Endodermal cell (in vitro differentiated cells): Measurements from ENCODE around the gene APBA2. TPM values are rescaled to one million over a fixed set of nuclear protein-coding genes. Genes with fewer than 3 reads are reported as not detected.

ENCODE experiments used
- DNase-seq: peaks from one replicate; pipeline ENCODE4 v3.0.0-alpha.2; 2017
- H3K27ac ChIP-seq: 2 replicates; pipeline ENCODE4 v1.5.1; 2013; ENCODE audit warnings: mild to moderate bottlenecking, low read depth, low read length, moderate library complexity
- H3K27me3 ChIP-seq: 2 replicates; pipeline ENCODE4 v1.6.1; 2013; ENCODE audit warnings: mild to moderate bottlenecking, low read length, moderate library complexity; ENCODE audit not compliant: insufficient read depth, control insufficient read depth, poor library complexity, severe bottlenecking
- H3K36me3 ChIP-seq: 2 replicates; pipeline ENCODE4 v1.7.0; 2013; ENCODE audit warnings: mild to moderate bottlenecking, low read length, moderate library complexity; ENCODE audit not compliant: control insufficient read depth, insufficient read depth
- H3K4me1 ChIP-seq: one replicate; pipeline ENCODE4 v1.7.0; 2013; ENCODE audit warnings: low read length; ENCODE audit not compliant: control insufficient read depth, insufficient read depth
- H3K4me3 ChIP-seq: 2 replicates; pipeline ENCODE4 v1.5.1; 2013; ENCODE audit warnings: mild to moderate bottlenecking, low read length, moderate library complexity
- H3K9ac ChIP-seq: 2 replicates; pipeline ENCODE4 v1.6.1; 2013; ENCODE audit warnings: mild to moderate bottlenecking, low read length, moderate library complexity; ENCODE audit not compliant: poor library complexity, severe bottlenecking; ENCODE audit errors: extremely low read depth
- H3K9me3 ChIP-seq: 2 replicates; pipeline ENCODE4 v1.6.1; 2013; ENCODE audit warnings: mild to moderate bottlenecking, low read length, moderate library complexity; ENCODE audit not compliant: control insufficient read depth
- H3K27ac Mint-ChIP-seq: 2 replicates; pipeline ENCODE4 v1.8.0; 2020; ENCODE audit warnings: mixed read lengths
- H3K27me3 Mint-ChIP-seq: 2 replicates; pipeline ENCODE4 v1.8.0; 2021; ENCODE audit warnings: mild to moderate bottlenecking, mixed read lengths; ENCODE audit not compliant: insufficient read depth
- H3K36me3 Mint-ChIP-seq: 2 replicates; pipeline ENCODE4 v1.8.0; 2020; ENCODE audit warnings: low read depth, mixed read lengths
- H3K4me1 Mint-ChIP-seq: 2 replicates; pipeline ENCODE4 v1.8.0; 2020; ENCODE audit warnings: mixed read lengths
- H3K4me3 Mint-ChIP-seq: 2 replicates; pipeline ENCODE4 v1.8.0; 2020; ENCODE audit warnings: mild to moderate bottlenecking, moderate library complexity, mixed read lengths
- H3K9me3 Mint-ChIP-seq: 2 replicates; pipeline ENCODE4 v1.8.0; 2020; ENCODE audit warnings: mild to moderate bottlenecking, mixed read lengths
- CTCF ChIP-seq: fragments of 200-600 bp; sonication (generic); conservative IDR thresholded peaks from 2 replicates; pipeline ENCODE4 v1.5.0; 2021; ENCODE audit warnings: antibody characterized with exemption, mild to moderate bottlenecking
- WGBS, 2 experiments: methylation state at CpG; one replicate each; pipeline versions ENCODE4 v1.1.5 to v1.1.7; 2013; ENCODE audit warnings: missing lambda C conversion rate in 2 of 2, mixed read lengths in 1 of 2; ENCODE audit not compliant: insufficient coverage in 1 of 2, insufficient read length in 1 of 2; 5-methylcytosine and 5-hydroxymethylcytosine counted together
- total RNA-seq, 2 donors: library from RNA; stranded (reverse); fragmentation: NEBNext Ultra II Directional in 1 of 2; extraction: Animal tissue kit (Norgen Biotek cat#: 25700) in 1 of 2; gene quantifications; 2 replicates in 1 of 2; 3 replicates in 1 of 2; pipeline ENCODE4 v1.2.1, GENCODE V29; 2021

APBA2 gene
- total RNA-seq, 2 donors from 2014 or later: 27.1 to 27.3 TPM

- Mint-ChIP-seq H3K9me3 (no peaks in the 10 kb centered on the region), H3K4me1 (peaks cover 12% of the 10 kb centered on the region), H3K36me3 (peaks cover 12% of the 10 kb centered on the region), H3K4me3 (no peak overlapping the region), H3K27ac (no peak overlapping the region), H3K27me3 (no peaks in the 10 kb centered on the region)
- no peak for DNase-seq
- Histone ChIP-seq H3K9ac (no peak overlapping the region), H3K27me3 (no peaks in the 10 kb centered on the region), H3K4me1 (no peaks in the 10 kb centered on the region), H3K36me3 (no peaks in the 10 kb centered on the region), H3K9me3 (no peaks in the 10 kb centered on the region), H3K27ac (no peak overlapping the region), H3K4me3 (no peak overlapping the region)
- WGBS, 2 experiments: 92 to 97% methylated on average over 6 to 15 of the region's 15 CpGs
- TF ChIP-seq CTCF: no peak
These were observed 222.3 kb downstream of the APBA2 start for GRCh38 chr15:29107971-29108645.

GRCh38 chr15:29109762-29110161 is 224.0 kb downstream of the APBA2 start:
- Mint-ChIP-seq H3K4me1 (peaks cover 15% of the 10 kb centered on the region), H3K27ac (no peak overlapping the region), H3K36me3 (peaks cover 7% of the 10 kb centered on the region), H3K9me3 (no peaks in the 10 kb centered on the region), H3K27me3 (no peaks in the 10 kb centered on the region), H3K4me3 (no peak overlapping the region)
- TF ChIP-seq CTCF: no peak
- WGBS, 2 experiments: 92 to 93% methylated on average over 7 to 10 of the region's 10 CpGs
- Histone ChIP-seq H3K27ac (no peak overlapping the region), H3K4me3 (no peak overlapping the region), H3K9ac (no peak overlapping the region), H3K27me3 (no peaks in the 10 kb centered on the region), H3K9me3 (no peaks in the 10 kb centered on the region), H3K36me3 (no peaks in the 10 kb centered on the region), H3K4me1 (no peaks in the 10 kb centered on the region)
- DNase-seq: no peak

- 94% methylated on average over 4 to 5 of the region's 5 CpGs for WGBS, 2 experiments
- Mint-ChIP-seq H3K4me3 (no peak overlapping the region), H3K27me3 (no peaks in the 10 kb centered on the region), H3K9me3 (no peaks in the 10 kb centered on the region), H3K4me1 (peaks cover 16% of the 10 kb centered on the region), H3K36me3 (peaks cover 7% of the 10 kb centered on the region), H3K27ac (no peak overlapping the region)
- Histone ChIP-seq H3K4me3 (no peak overlapping the region), H3K9me3 (no peaks in the 10 kb centered on the region), H3K9ac (no peak overlapping the region), H3K36me3 (no peaks in the 10 kb centered on the region), H3K4me1 (no peaks in the 10 kb centered on the region), H3K27ac (no peak overlapping the region), H3K27me3 (no peaks in the 10 kb centered on the region)
- TF ChIP-seq CTCF: no peak
- DNase-seq: no peak
These were observed 224.4 kb downstream of the APBA2 start for GRCh38 chr15:29110176-29110575.
